Neural cell (in vitro differentiated cells): ENCODE results near the gene ENAM. TPM values are rescaled to one million over a fixed set of nuclear protein-coding genes. Genes with fewer than 3 reads are reported as not detected.

Source experiments
- H2AFZ ChIP-seq: fragments of 200-600, 300-800 bp; sonication (generic), shearing (Covaris generic); 2 replicates; pipeline ENCODE4 v1.6.0; 2014; ENCODE audit warnings: low read depth, mild to moderate bottlenecking, antibody characterized with exemption, low read length, moderate library complexity
- H3F3A ChIP-seq: fragments of 200-600 bp; shearing (Covaris generic); 2 replicates; pipeline ENCODE4 v1.6.1; 2016; ENCODE audit warnings: mild to moderate bottlenecking, moderate library complexity, mixed read lengths, antibody characterized with exemption, low read length; ENCODE audit not compliant: insufficient read depth, poor library complexity, severe bottlenecking
- H3K27ac ChIP-seq: fragments of 200-600, 300-800 bp; sonication (generic), shearing (Covaris generic); 2 replicates; pipeline ENCODE4 v1.5.1; 2014; ENCODE audit warnings: mild to moderate bottlenecking, low read length, moderate library complexity
- H3K27me3 ChIP-seq: fragments of 300-800, 200-600 bp; sonication (generic), shearing (Covaris generic); 2 replicates; pipeline ENCODE4 v1.6.0; 2014; ENCODE audit warnings: mild to moderate bottlenecking, low read depth, low read length, moderate library complexity; ENCODE audit not compliant: insufficient read depth
- H3K36me3 ChIP-seq: fragments of 300-800, 200-600 bp; sonication (generic), shearing (Covaris generic); 2 replicates; pipeline ENCODE4 v1.5.1; 2014; ENCODE audit warnings: mild to moderate bottlenecking, antibody characterized with exemption, low read length, moderate library complexity; ENCODE audit not compliant: insufficient read depth
- H3K4me2 ChIP-seq: fragments of 300-800, 200-600 bp; sonication (generic), shearing (Covaris generic); 2 replicates; pipeline ENCODE4 v1.6.0; 2014; ENCODE audit warnings: mild to moderate bottlenecking, low read length
- H3K4me3 ChIP-seq: fragments of 300-800, 200-600 bp; sonication (generic), shearing (Covaris generic); 2 replicates; pipeline ENCODE4 v1.5.1; 2014; ENCODE audit warnings: mild to moderate bottlenecking, low read length, moderate library complexity
- H3K79me2 ChIP-seq: fragments of 200-600 bp; shearing (Covaris generic); replicated peaks from 2 replicates; pipeline ENCODE4 v1.6.0; 2014; ENCODE audit warnings: mild to moderate bottlenecking, low read length, moderate library complexity; ENCODE audit not compliant: insufficient read depth
- H3K9ac ChIP-seq: fragments of 300-800, 200-600 bp; sonication (generic), shearing (Covaris generic); 2 replicates; pipeline ENCODE4 v1.6.1; 2016; ENCODE audit warnings: mild to moderate bottlenecking, low read length, mixed read lengths
- H3K9me2 ChIP-seq: fragments of 200-600 bp; shearing (Covaris generic); 2 replicates; pipeline ENCODE4 v1.6.1; 2016; ENCODE audit warnings: mild to moderate bottlenecking, low read length, mixed read lengths; ENCODE audit not compliant: insufficient read depth
- H3K9me3 ChIP-seq: fragments of 200-600, 300-800 bp; sonication (generic), shearing (Covaris generic); 2 replicates; pipeline ENCODE4 v1.6.1; 2016; ENCODE audit warnings: mild to moderate bottlenecking, mixed run types, low read length, moderate library complexity, mixed read lengths
- H4K20me1 ChIP-seq: fragments of 200-600 bp; shearing (Covaris generic); 2 replicates; pipeline ENCODE4 v1.6.1; 2016; ENCODE audit warnings: mild to moderate bottlenecking, mixed run types; ENCODE audit not compliant: insufficient read depth
- EP300 ChIP-seq: fragments of 450-650 bp; conservative IDR thresholded peaks from 2 replicates; pipeline ENCODE4 v1.6.1; 2014; ENCODE audit warnings: antibody characterized with exemption, mild to moderate bottlenecking, moderate library complexity; ENCODE audit not compliant: poor library complexity, severe bottlenecking
- EZH2 ChIP-seq: fragments of 200-600, 300-800 bp; shearing (Covaris generic), sonication (generic); IDR thresholded peaks from 2 replicates; pipeline ENCODE4 v1.6.1; 2014; ENCODE audit warnings: antibody characterized with exemption, low read length, borderline replicate concordance, mild to moderate bottlenecking; ENCODE audit not compliant: insufficient read depth, poor library complexity, severe bottlenecking
- MXI1 ChIP-seq: fragments of 450-650 bp; conservative IDR thresholded peaks from 2 replicates; pipeline ENCODE4 v1.6.1; 2014; ENCODE audit warnings: antibody characterized with exemption, mild to moderate bottlenecking; ENCODE audit not compliant: poor library complexity, severe bottlenecking
- POLR2AphosphoS5 ChIP-seq: IDR thresholded peaks from 2 replicates; pipeline ENCODE4 v1.6.1; 2012
- RAD21 ChIP-seq: fragments of 450-650 bp; conservative IDR thresholded peaks from 2 replicates; pipeline ENCODE4 v1.6.1; 2014; ENCODE audit warnings: antibody characterized with exemption, mild to moderate bottlenecking, moderate library complexity
- REST ChIP-seq: IDR thresholded peaks from 2 replicates; pipeline ENCODE4 v1.6.1; 2012; ENCODE audit warnings: borderline replicate concordance
- SMC3 ChIP-seq: fragments of 450-650 bp; conservative IDR thresholded peaks from 2 replicates; pipeline ENCODE4 v1.6.1; 2014; ENCODE audit warnings: antibody characterized with exemption, mild to moderate bottlenecking, moderate library complexity; ENCODE audit not compliant: poor library complexity
- TAF1 ChIP-seq: IDR thresholded peaks from 2 replicates; pipeline ENCODE4 v1.6.1; 2012; ENCODE audit warnings: low read depth
- polyA plus RNA-seq: library from polyadenylated mRNA; depleted of rRNA; stranded (reverse); fragments of >200 nt; gene quantifications from 2 replicates; pipeline ENCODE4 v1.2.3, GENCODE V29; 2014
- TF ChIP-seq, protein P1 (sequence below): fragments of 450-650 bp; IDR thresholded peaks from 2 replicates; pipeline ENCODE4 v1.5.1; 2014; ENCODE audit warnings: antibody characterized with exemption, mild to moderate bottlenecking, moderate library complexity; ENCODE audit not compliant: poor library complexity, severe bottlenecking

The ENAM gene
- polyA plus RNA-seq, 1 donor from 2014 or later: not detected

- Histone ChIP-seq H4K20me1 (no peaks in the 10 kb centered on the region), H3K4me3 (peak overlapping the region; percentile 92), H3K27me3 (no peaks in the 10 kb centered on the region), H3K9ac (peak overlapping the region; percentile 88), H3K27ac (peak overlapping the region; percentile 86), H3K9me2 (no peaks in the 10 kb centered on the region), H3K79me2 (peaks cover 26% of the 10 kb centered on the region), H2AFZ (peak overlapping the region; percentile 99), H3K36me3 (no peaks in the 10 kb centered on the region), H3K9me3 (no peaks in the 10 kb centered on the region), H3F3A (peaks cover 9% of the 10 kb centered on the region), H3K4me2 (peak overlapping the region; percentile 100)
- TF ChIP-seq RAD21 (no peak), SMC3 (no peak), TAF1 (no peak), EZH2 (no peak), EP300 (no peak), MXI1 (no peak), POLR2AphosphoS5 (no peak), REST (no peak)
- TF ChIP-seq, protein P1, sequence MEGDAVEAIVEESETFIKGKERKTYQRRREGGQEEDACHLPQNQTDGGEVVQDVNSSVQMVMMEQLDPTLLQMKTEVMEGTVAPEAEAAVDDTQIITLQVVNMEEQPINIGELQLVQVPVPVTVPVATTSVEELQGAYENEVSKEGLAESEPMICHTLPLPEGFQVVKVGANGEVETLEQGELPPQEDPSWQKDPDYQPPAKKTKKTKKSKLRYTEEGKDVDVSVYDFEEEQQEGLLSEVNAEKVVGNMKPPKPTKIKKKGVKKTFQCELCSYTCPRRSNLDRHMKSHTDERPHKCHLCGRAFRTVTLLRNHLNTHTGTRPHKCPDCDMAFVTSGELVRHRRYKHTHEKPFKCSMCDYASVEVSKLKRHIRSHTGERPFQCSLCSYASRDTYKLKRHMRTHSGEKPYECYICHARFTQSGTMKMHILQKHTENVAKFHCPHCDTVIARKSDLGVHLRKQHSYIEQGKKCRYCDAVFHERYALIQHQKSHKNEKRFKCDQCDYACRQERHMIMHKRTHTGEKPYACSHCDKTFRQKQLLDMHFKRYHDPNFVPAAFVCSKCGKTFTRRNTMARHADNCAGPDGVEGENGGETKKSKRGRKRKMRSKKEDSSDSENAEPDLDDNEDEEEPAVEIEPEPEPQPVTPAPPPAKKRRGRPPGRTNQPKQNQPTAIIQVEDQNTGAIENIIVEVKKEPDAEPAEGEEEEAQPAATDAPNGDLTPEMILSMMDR: no peak
These were observed 58.8 kb downstream of the ENAM start for GRCh38 chr4:70687392-70687791.

DNA sequence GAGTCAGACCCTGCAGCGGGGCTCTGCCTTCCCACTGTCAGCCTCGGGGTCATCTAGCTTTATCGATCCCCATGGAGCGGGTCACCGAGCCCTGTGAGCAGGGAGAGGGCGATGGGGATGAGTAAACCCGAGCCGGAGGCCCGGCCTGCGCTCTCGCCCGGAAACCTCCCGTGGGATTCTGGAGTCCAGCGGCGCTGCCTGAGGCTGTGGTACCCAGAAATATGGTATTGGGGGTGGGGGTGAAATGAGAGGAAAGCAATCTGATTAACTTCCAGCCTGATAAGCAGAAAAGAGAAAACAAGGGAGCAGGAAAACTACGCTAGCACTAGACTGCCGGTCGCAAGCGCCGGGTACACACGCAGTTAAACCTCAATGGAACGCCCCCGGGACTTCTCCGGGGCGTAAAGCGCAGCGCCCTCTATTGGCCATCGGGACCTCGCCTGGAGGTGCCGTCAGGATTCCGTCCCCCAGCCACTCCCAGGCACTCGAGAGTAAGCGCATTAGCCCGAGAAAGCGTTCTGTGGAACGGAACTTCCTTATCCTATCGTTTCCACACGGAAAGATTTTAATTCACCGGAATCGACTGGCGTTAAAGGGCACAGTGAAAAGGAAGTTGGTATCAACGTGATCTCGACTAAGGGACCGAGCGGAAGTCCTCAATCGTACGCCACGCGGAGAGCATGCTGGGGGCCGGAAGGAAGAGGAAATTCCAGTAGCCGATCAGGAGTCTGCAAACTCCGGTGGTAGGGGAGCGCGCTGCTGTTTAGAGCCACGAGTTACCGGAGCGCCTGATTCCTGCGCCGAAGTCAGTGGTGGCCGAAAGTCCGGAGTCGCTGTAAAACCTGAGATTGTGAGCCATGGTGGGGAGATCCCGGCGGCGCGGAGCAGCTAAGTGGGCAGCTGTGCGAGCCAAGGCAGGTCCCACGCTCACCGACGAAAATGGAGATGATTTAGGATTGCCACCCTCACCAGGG, 59.6 kb downstream of the ENAM start, which contains the start of gene UTP3:
TSS of gene UTP3 (plus strand) at position 712 of the 974 bp plus-strand sequence. CDS start at position 858, 146 bp downstream.
- Histone ChIP-seq H3K9me3 (no peaks in the 10 kb centered on the region), H3F3A (peaks cover 9% of the 10 kb centered on the region), H4K20me1 (no peaks in the 10 kb centered on the region), H3K27me3 (no peaks in the 10 kb centered on the region), H3K79me2 (peaks cover 26% of the 10 kb centered on the region), H3K36me3 (no peaks in the 10 kb centered on the region), H3K27ac (peak within 1 kb of the TSS; percentile 86), H3K9ac (peak within 1 kb of the TSS; percentile 88), H2AFZ (peak within 1 kb of the TSS; percentile 99), H3K4me3 (peak within 1 kb of the TSS; percentile 92), H3K9me2 (no peaks in the 10 kb centered on the region), H3K4me2 (peak within 1 kb of the TSS; percentile 100)
- TF ChIP-seq MXI1 (peak; percentile 99), EP300 (peak; percentile 87), REST (peak; percentile 81), TAF1 (peak; percentile 87), RAD21 (peak; percentile 84), POLR2AphosphoS5 (peak; percentile 72), EZH2 (no peak), SMC3 (peak; percentile 92)
- TF ChIP-seq, protein P1: peak; percentile 100
